Epithelial cell of proximal tubule (primary cell): Measurements from ENCODE around the gene PCSK1N. TPM values are rescaled to one million over a fixed set of nuclear protein-coding genes. Genes with fewer than 3 reads are reported as not detected.

Experiments used
- DNase-seq: peaks from one replicate; pipeline ENCODE4 v3.0.0-alpha.2; 2011; ENCODE audit warnings: low read depth
- H3K4me3 ChIP-seq: 2 replicates; pipeline ENCODE4 v1.5.1; 2011; ENCODE audit warnings: low read depth, mild to moderate bottlenecking, low read length
- total RNA-seq: library from RNA; depleted of rRNA; stranded (reverse); fragments of >200 nt; gene quantifications from 2 replicates; pipeline ENCODE4 v1.2.3, GENCODE V29; 2015
- TF ChIP-seq, protein P1 (sequence below): conservative IDR thresholded peaks from 2 replicates; pipeline ENCODE4 v1.5.1; 2012; ENCODE audit warnings: low read depth, mild to moderate bottlenecking, low read length

PCSK1N gene
- total RNA-seq, 1 donor from 2014 or later = 19.3 TPM

DNA sequence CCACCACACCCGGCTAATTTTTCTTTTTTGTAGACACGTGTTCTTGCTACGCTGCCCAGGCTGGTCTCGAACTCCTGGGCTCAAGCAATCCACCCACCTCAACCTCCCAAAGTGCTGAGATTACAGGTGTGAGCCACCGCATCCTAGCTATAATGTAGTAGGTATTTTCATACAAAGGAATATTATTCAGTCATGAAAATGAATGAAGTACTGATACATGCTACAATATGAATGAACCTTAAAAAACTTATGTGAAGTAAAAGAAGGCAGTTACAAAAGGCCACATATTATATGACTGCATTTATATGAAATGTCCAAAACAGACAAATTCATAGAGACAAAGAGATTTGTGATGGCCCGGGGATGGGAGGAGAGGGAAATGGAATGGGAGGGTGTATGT, 53.7 kb downstream of the PCSK1N start:
- TF ChIP-seq, protein P1, sequence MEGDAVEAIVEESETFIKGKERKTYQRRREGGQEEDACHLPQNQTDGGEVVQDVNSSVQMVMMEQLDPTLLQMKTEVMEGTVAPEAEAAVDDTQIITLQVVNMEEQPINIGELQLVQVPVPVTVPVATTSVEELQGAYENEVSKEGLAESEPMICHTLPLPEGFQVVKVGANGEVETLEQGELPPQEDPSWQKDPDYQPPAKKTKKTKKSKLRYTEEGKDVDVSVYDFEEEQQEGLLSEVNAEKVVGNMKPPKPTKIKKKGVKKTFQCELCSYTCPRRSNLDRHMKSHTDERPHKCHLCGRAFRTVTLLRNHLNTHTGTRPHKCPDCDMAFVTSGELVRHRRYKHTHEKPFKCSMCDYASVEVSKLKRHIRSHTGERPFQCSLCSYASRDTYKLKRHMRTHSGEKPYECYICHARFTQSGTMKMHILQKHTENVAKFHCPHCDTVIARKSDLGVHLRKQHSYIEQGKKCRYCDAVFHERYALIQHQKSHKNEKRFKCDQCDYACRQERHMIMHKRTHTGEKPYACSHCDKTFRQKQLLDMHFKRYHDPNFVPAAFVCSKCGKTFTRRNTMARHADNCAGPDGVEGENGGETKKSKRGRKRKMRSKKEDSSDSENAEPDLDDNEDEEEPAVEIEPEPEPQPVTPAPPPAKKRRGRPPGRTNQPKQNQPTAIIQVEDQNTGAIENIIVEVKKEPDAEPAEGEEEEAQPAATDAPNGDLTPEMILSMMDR = no peak
- no peak for DNase-seq
- no peak overlapping the region for H3K4me3 ChIP-seq

Other genes starting within 250 kb of the PCSK1N start
- gene WDR13, start 238.1 kb downstream of the PCSK1N start, total RNA-seq = 64.9 and 82.8 TPM in 2 replicates
- 0.29 TPM in 1 of 2 replicates, not detected in the other for gene WAS, start 151.8 kb downstream of the PCSK1N start, total RNA-seq
- gene SUV39H1, start 138.9 kb downstream of the PCSK1N start, total RNA-seq = 13.3 and 28.6 TPM in 2 replicates
- not detected in 2 replicates for gene GLOD5, start 73.9 kb downstream of the PCSK1N start, total RNA-seq
- not detected in 2 replicates for gene GATA1, start 49.0 kb downstream of the PCSK1N start, total RNA-seq
- 30.8 and 46.2 TPM in 2 replicates for gene HDAC6, start 33.5 kb downstream of the PCSK1N start, total RNA-seq
- gene ERAS, start 9.1 kb downstream of the PCSK1N start, total RNA-seq = not detected in 2 replicates
- 93.7 and 104 TPM in 2 replicates for gene TIMM17B, start 62.2 kb upstream of the PCSK1N start, total RNA-seq
- gene PQBP1, start 62.3 kb upstream of the PCSK1N start, total RNA-seq = 84.6 and 86.0 TPM in 2 replicates
- 20.5 and 22.0 TPM in 2 replicates for gene SLC35A2, start 76.0 kb upstream of the PCSK1N start, total RNA-seq
- 10.9 and 13.1 TPM in 2 replicates for gene PIM2, start 83.4 kb upstream of the PCSK1N start, total RNA-seq
- gene OTUD5, start 122.0 kb upstream of the PCSK1N start, total RNA-seq = 34.4 and 44.2 TPM in 2 replicates
- 0.51 and 1.1 TPM in 2 replicates for gene KCND1, start 136.2 kb upstream of the PCSK1N start, total RNA-seq
- gene GRIPAP1, start 166.7 kb upstream of the PCSK1N start, total RNA-seq = 15.8 and 24.6 TPM in 2 replicates
- gene TFE3, start 207.7 kb upstream of the PCSK1N start, total RNA-seq = 51.8 and 63.7 TPM in 2 replicates
- 4.0 and 4.5 TPM in 2 replicates for gene CCDC120, start 223.4 kb upstream of the PCSK1N start, total RNA-seq
- 13.5 and 16.7 TPM in 2 replicates for gene PRAF2, start 238.4 kb upstream of the PCSK1N start, total RNA-seq
- gene WDR45, start 244.3 kb upstream of the PCSK1N start, total RNA-seq = 32.5 and 43.7 TPM in 2 replicates